Measurements from ENCODE around the gene PRKN.

- TF ChIP-seq, protein P1, sequence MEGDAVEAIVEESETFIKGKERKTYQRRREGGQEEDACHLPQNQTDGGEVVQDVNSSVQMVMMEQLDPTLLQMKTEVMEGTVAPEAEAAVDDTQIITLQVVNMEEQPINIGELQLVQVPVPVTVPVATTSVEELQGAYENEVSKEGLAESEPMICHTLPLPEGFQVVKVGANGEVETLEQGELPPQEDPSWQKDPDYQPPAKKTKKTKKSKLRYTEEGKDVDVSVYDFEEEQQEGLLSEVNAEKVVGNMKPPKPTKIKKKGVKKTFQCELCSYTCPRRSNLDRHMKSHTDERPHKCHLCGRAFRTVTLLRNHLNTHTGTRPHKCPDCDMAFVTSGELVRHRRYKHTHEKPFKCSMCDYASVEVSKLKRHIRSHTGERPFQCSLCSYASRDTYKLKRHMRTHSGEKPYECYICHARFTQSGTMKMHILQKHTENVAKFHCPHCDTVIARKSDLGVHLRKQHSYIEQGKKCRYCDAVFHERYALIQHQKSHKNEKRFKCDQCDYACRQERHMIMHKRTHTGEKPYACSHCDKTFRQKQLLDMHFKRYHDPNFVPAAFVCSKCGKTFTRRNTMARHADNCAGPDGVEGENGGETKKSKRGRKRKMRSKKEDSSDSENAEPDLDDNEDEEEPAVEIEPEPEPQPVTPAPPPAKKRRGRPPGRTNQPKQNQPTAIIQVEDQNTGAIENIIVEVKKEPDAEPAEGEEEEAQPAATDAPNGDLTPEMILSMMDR (IDR thresholded peaks at IDR 0.05 in 8 of 11, conservative IDR thresholded peaks at IDR 0.05 in 3 of 11) = no peak
- TF ChIP-seq POLR2A (IDR thresholded peaks at IDR 0.05) = no peak
- TF ChIP-seq POLR2AphosphoS5 (IDR thresholded peaks at IDR 0.05) = no peak
Measured at GRCh38 chr6:161347988-161348627, 1379.5 kb downstream of the PRKN start.
